ENCODE measurements around the gene CFAP45. TPM values are rescaled to one million over a fixed set of nuclear protein-coding genes. Genes with fewer than 3 reads are reported as not detected.

The CFAP45 gene
- polyA plus RNA-seq, 2 of the 4 experiments (the other 2 are of a cell fraction): 0.67 to 0.89 TPM

DNA sequence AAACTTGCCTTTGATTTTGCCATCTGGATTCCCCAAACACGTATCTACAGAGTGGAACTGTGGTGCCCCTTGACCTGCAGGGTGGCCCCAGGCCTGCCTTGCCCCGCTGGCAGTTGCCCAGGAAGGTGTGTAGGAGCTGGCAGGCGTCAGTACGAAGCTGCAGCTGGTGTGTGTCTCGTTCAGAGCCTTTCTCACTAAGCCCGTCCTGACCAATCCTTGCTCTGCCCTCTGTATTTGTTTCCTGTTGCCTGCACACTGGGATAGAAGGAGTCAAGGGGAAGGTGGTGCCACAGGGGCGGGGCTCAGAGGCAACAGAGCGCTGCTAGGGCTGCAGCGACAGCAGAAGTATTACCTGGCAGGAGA lies 32.3 kb downstream of the CFAP45 start:
- ChIA-PET CTCF (interaction anchor here (1.4 to 2.6 kb wide), 3 partner anchors 10 to 69 kb away, joined by 3 to 8 read pairs (median 5); no protein-coding TSS in a partner anchor), POLR2A (no interaction called here)
- no peak overlapping the region for H3K4me3 ChIP-seq
- H3K4me2 ChIP-seq: no peak overlapping the region
- WGBS (ENCODE audit: missing lambda C conversion rate): 63% methylated on average over 6 of the region's 9 CpGs
- no peak for DNase-seq (ENCODE audit: low read depth in 1 of 2, low spot score in 1 of 2)
- no peak for FAIRE-seq
- ATAC-seq: peak in 1 of 2 experiments; percentile 28; a peak in 2 of 6 replicates
- H3K9me3 ChIP-seq: no peaks in the 10 kb centered on the region
- TF ChIP-seq HOXB13 (CRISPR knock-in tag; IDR thresholded peaks at IDR 0.05; ENCODE audit: low read depth) (no peak), ZNF302 (CRISPR knock-in tag; IDR thresholded peaks at IDR 0.05) (no peak), MYC (IDR thresholded peaks at IDR 0.05; ENCODE audit: borderline replicate concordance, low read length) (no peak), HEYL (CRISPR knock-in tag; IDR thresholded peaks at IDR 0.05) (no peak), POLR2A (IDR thresholded peaks at IDR 0.05; ENCODE audit: low read length) (no peak), HDAC2 (IDR thresholded peaks at IDR 0.05) (no peak), CBX2 (IDR thresholded peaks at IDR 0.05; ENCODE audit: borderline replicate concordance, low read depth) (no peak), RAD21 (conservative IDR thresholded peaks at IDR 0.05 in 1 of 2, IDR thresholded peaks at IDR 0.05 in 1 of 2) (no peak), FOXS1 (CRISPR knock-in tag; IDR thresholded peaks at IDR 0.05) (no peak)
- TF ChIP-seq, protein P1, sequence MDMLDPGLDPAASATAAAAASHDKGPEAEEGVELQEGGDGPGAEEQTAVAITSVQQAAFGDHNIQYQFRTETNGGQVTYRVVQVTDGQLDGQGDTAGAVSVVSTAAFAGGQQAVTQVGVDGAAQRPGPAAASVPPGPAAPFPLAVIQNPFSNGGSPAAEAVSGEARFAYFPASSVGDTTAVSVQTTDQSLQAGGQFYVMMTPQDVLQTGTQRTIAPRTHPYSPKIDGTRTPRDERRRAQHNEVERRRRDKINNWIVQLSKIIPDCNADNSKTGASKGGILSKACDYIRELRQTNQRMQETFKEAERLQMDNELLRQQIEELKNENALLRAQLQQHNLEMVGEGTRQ (IDR thresholded peaks at IDR 0.05): no peak
- no peak overlapping the region for H3K27ac ChIP-seq
- H3K4me1 ChIP-seq: 0 out of 3 replicates have a peak, but pooled peaks cover 3% of the 10 kb centered on the region

DNA sequence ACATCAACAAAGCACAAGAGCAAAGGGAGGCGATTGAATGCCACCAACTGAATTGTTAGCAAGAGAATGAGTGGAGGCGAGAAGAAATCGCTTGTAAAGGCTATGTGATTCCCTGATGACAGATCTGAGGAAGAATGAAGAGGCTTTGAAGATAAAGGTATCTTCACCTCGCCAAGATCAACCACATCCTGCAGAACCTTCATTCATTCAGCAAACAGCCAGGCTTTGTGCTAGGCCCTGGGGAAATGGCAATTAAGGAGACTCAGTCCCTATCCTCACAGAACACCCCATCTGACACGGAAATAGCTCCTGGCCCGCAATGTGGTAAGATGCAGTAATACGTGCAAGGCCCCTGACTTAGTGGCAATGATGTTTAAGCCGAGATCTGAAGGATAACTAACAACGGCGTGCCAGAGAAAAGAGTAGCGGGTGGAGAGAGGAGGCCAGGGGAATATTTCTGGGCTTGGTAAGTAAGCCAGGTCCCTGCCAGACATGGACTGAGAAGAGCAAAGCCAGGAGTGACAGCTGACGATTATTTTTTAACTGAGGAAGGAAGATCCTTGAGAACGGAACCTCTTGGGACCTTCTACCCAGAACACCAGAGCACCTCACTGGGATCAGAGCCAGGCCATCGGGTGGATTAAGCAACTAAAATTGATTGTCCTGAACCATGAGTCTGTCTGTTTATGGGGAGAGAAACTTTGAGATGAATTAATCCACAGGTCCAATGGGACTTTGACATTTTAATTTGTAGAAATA lies 32.9 kb downstream of the CFAP45 start:
- DNase-seq (ENCODE audit: low read depth in 1 of 2, low spot score in 1 of 2): no peak
- H3K4me2 ChIP-seq: no peak overlapping the region
- POLR2A ChIA-PET: no interaction called here
- no peak overlapping the region for H3K4me3 ChIP-seq
- H3K27ac ChIP-seq: no peak overlapping the region
- no peak for ATAC-seq
- FAIRE-seq: no peak
- TF ChIP-seq CBX8 (IDR thresholded peaks at IDR 0.05) (no peak), MAFK (IDR thresholded peaks at IDR 0.05; ENCODE audit: partially characterized antibody) (no peak), RNF2 (IDR thresholded peaks at IDR 0.05; ENCODE audit: borderline replicate concordance, low read depth) (no peak), POLR2A (IDR thresholded peaks at IDR 0.05; ENCODE audit: low read length) (no peak), SMC3 (IDR thresholded peaks at IDR 0.05) (no peak), SREBF2 (IDR thresholded peaks at IDR 0.05) (no peak), EHMT2 (IDR thresholded peaks at IDR 0.05; ENCODE audit: low read depth) (no peak)
- TF ChIP-seq, protein P2, sequence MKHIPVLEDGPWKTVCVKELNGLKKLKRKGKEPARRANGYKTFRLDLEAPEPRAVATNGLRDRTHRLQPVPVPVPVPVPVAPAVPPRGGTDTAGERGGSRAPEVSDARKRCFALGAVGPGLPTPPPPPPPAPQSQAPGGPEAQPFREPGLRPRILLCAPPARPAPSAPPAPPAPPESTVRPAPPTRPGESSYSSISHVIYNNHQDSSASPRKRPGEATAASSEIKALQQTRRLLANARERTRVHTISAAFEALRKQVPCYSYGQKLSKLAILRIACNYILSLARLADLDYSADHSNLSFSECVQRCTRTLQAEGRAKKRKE (CRISPR knock-in tag; IDR thresholded peaks at IDR 0.05; ENCODE audit: low read depth): no peak
- TF ChIP-seq, protein P3, sequence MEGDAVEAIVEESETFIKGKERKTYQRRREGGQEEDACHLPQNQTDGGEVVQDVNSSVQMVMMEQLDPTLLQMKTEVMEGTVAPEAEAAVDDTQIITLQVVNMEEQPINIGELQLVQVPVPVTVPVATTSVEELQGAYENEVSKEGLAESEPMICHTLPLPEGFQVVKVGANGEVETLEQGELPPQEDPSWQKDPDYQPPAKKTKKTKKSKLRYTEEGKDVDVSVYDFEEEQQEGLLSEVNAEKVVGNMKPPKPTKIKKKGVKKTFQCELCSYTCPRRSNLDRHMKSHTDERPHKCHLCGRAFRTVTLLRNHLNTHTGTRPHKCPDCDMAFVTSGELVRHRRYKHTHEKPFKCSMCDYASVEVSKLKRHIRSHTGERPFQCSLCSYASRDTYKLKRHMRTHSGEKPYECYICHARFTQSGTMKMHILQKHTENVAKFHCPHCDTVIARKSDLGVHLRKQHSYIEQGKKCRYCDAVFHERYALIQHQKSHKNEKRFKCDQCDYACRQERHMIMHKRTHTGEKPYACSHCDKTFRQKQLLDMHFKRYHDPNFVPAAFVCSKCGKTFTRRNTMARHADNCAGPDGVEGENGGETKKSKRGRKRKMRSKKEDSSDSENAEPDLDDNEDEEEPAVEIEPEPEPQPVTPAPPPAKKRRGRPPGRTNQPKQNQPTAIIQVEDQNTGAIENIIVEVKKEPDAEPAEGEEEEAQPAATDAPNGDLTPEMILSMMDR (IDR thresholded peaks at IDR 0.05): no peak
- TF ChIP-seq, protein P4, sequence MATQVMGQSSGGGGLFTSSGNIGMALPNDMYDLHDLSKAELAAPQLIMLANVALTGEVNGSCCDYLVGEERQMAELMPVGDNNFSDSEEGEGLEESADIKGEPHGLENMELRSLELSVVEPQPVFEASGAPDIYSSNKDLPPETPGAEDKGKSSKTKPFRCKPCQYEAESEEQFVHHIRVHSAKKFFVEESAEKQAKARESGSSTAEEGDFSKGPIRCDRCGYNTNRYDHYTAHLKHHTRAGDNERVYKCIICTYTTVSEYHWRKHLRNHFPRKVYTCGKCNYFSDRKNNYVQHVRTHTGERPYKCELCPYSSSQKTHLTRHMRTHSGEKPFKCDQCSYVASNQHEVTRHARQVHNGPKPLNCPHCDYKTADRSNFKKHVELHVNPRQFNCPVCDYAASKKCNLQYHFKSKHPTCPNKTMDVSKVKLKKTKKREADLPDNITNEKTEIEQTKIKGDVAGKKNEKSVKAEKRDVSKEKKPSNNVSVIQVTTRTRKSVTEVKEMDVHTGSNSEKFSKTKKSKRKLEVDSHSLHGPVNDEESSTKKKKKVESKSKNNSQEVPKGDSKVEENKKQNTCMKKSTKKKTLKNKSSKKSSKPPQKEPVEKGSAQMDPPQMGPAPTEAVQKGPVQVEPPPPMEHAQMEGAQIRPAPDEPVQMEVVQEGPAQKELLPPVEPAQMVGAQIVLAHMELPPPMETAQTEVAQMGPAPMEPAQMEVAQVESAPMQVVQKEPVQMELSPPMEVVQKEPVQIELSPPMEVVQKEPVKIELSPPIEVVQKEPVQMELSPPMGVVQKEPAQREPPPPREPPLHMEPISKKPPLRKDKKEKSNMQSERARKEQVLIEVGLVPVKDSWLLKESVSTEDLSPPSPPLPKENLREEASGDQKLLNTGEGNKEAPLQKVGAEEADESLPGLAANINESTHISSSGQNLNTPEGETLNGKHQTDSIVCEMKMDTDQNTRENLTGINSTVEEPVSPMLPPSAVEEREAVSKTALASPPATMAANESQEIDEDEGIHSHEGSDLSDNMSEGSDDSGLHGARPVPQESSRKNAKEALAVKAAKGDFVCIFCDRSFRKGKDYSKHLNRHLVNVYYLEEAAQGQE (IDR thresholded peaks at IDR 0.05): no peak
- TF ChIP-seq, protein P5, sequence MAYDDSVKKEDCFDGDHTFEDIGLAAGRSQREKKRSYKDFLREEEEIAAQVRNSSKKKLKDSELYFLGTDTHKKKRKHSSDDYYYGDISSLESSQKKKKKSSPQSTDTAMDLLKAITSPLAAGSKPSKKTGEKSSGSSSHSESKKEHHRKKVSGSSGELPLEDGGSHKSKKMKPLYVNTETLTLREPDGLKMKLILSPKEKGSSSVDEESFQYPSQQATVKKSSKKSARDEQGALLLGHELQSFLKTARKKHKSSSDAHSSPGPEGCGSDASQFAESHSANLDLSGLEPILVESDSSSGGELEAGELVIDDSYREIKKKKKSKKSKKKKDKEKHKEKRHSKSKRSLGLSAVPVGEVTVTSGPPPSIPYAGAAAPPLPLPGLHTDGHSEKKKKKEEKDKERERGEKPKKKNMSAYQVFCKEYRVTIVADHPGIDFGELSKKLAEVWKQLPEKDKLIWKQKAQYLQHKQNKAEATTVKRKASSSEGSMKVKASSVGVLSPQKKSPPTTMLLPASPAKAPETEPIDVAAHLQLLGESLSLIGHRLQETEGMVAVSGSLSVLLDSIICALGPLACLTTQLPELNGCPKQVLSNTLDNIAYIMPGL (CRISPR knock-in tag; IDR thresholded peaks at IDR 0.05; ENCODE audit: borderline replicate concordance): no peak
- 80% methylated on average over 14 of the region's 14 CpGs for WGBS (ENCODE audit: missing lambda C conversion rate)
- 0 out of 3 replicates have a peak, but pooled peaks cover 3% of the 10 kb centered on the region for H3K4me1 ChIP-seq
- no peaks in the 10 kb centered on the region for H3K9me3 ChIP-seq
- CTCF ChIA-PET: interaction anchor here (1.0 to 2.6 kb wide), 4 partner anchors 9 to 69 kb away, joined by 3 to 8 read pairs (median 4); no protein-coding TSS in a partner anchor
